ENCODE data around the gene CDK18. TPM values are rescaled to one million over a fixed set of nuclear protein-coding genes. Genes with fewer than 3 reads are reported as not detected.

The CDK18 gene
- total and polyA plus RNA-seq, 10 of the 15 experiments (the other 5 are each of a cell fraction or from before 2014, with no cell fraction given), result 0.13 to 4.4 (median 0.52) TPM; not detected in 2

DNA sequence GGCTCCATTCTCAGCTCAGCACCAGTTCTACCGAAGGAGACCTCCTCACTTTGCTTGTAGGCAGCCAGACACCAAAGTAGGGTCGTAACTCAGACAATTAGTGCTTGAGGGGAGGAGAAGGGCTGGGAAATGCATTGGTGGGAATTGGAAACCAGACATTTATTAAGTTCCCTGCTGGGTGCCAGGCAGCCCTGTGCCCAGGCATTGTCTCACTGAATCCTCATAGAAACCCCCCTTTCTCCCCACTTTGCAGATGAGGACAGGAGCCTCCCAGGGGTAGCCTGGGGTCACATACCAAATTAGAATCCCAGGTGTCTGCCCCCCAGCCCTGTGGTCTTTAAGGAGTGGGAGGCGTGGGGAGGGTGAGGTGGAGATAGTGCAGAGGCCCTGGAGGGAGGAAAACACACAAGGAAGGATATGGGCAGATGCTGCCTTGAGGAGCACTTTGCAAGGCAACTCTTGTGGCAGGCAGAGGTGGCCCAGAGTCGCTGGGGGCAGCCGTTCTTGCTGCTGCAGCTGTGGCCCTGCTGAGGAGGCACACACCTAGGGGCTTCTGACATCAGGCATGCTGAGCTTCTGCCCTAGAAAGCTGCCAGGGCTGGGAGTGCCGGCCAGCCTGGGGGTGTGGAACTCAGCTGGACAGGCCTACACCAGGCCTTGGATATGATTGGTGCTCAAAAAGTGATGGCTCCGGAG, 29.4 kb downstream of the CDK18 start:
- peaks cover 2 to 3% of the 10 kb centered on the region in 2 experiments; a peak in 2 of 4 replicates for H3K27me3 ChIP-seq (replicated peaks in 1 of 2; ENCODE audit: control insufficient read depth in 2 of 2, insufficient read depth in 2 of 2, low read length in 1 of 2)
- TF ChIP-seq SRF (IDR thresholded peaks at IDR 0.05; ENCODE audit: low read depth in 2 of 2, low read length in 2 of 2) (no peak), SMAD5 (IDR thresholded peaks at IDR 0.05; ENCODE audit: low read depth) (no peak), YY1 (IDR thresholded peaks at IDR 0.05; ENCODE audit: low read depth, low read length) (no peak), ZNF622 (IDR thresholded peaks at IDR 0.05) (no peak), TCF7 (IDR thresholded peaks at IDR 0.05; ENCODE audit: borderline replicate concordance) (no peak), ATF7 (IDR thresholded peaks at IDR 0.05; ENCODE audit: low read depth) (no peak), PAX8 (IDR thresholded peaks at IDR 0.05) (no peak), DPF2 (IDR thresholded peaks at IDR 0.05) (no peak), TAF1 (IDR thresholded peaks at IDR 0.05; ENCODE audit: borderline replicate concordance, low read depth, low read length) (no peak), CBFB (IDR thresholded peaks at IDR 0.05; ENCODE audit: low read depth) (no peak), NFYA (IDR thresholded peaks at IDR 0.05; ENCODE audit: borderline replicate concordance, low read depth, low read length) (no peak), NFXL1 (IDR thresholded peaks at IDR 0.05; ENCODE audit: borderline replicate concordance) (no peak)
- TF ChIP-seq, protein P1, sequence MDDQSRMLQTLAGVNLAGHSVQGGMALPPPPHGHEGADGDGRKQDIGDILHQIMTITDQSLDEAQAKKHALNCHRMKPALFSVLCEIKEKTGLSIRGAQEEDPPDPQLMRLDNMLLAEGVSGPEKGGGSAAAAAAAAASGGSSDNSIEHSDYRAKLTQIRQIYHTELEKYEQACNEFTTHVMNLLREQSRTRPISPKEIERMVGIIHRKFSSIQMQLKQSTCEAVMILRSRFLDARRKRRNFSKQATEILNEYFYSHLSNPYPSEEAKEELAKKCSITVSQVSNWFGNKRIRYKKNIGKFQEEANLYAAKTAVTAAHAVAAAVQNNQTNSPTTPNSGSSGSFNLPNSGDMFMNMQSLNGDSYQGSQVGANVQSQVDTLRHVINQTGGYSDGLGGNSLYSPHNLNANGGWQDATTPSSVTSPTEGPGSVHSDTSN (IDR thresholded peaks at IDR 0.05; ENCODE audit: insufficient replicate concordance, low read depth, low read length), result no peak
- TF ChIP-seq, protein P2, sequence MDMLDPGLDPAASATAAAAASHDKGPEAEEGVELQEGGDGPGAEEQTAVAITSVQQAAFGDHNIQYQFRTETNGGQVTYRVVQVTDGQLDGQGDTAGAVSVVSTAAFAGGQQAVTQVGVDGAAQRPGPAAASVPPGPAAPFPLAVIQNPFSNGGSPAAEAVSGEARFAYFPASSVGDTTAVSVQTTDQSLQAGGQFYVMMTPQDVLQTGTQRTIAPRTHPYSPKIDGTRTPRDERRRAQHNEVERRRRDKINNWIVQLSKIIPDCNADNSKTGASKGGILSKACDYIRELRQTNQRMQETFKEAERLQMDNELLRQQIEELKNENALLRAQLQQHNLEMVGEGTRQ (IDR thresholded peaks at IDR 0.05; ENCODE audit: borderline replicate concordance, low read depth, low read length), result no peak
- TF ChIP-seq, protein P3, sequence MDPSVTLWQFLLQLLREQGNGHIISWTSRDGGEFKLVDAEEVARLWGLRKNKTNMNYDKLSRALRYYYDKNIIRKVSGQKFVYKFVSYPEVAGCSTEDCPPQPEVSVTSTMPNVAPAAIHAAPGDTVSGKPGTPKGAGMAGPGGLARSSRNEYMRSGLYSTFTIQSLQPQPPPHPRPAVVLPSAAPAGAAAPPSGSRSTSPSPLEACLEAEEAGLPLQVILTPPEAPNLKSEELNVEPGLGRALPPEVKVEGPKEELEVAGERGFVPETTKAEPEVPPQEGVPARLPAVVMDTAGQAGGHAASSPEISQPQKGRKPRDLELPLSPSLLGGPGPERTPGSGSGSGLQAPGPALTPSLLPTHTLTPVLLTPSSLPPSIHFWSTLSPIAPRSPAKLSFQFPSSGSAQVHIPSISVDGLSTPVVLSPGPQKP (IDR thresholded peaks at IDR 0.05; ENCODE audit: low read depth, low read length), result no peak
- TF ChIP-seq, protein P4, sequence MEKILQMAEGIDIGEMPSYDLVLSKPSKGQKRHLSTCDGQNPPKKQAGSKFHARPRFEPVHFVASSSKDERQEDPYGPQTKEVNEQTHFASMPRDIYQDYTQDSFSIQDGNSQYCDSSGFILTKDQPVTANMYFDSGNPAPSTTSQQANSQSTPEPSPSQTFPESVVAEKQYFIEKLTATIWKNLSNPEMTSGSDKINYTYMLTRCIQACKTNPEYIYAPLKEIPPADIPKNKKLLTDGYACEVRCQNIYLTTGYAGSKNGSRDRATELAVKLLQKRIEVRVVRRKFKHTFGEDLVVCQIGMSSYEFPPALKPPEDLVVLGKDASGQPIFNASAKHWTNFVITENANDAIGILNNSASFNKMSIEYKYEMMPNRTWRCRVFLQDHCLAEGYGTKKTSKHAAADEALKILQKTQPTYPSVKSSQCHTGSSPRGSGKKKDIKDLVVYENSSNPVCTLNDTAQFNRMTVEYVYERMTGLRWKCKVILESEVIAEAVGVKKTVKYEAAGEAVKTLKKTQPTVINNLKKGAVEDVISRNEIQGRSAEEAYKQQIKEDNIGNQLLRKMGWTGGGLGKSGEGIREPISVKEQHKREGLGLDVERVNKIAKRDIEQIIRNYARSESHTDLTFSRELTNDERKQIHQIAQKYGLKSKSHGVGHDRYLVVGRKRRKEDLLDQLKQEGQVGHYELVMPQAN (conservative IDR thresholded peaks at IDR 0.05), result no peak
- TF ChIP-seq, protein P5, sequence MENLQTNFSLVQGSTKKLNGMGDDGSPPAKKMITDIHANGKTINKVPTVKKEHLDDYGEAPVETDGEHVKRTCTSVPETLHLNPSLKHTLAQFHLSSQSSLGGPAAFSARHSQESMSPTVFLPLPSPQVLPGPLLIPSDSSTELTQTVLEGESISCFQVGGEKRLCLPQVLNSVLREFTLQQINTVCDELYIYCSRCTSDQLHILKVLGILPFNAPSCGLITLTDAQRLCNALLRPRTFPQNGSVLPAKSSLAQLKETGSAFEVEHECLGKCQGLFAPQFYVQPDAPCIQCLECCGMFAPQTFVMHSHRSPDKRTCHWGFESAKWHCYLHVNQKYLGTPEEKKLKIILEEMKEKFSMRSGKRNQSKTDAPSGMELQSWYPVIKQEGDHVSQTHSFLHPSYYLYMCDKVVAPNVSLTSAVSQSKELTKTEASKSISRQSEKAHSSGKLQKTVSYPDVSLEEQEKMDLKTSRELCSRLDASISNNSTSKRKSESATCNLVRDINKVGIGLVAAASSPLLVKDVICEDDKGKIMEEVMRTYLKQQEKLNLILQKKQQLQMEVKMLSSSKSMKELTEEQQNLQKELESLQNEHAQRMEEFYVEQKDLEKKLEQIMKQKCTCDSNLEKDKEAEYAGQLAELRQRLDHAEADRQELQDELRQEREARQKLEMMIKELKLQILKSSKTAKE (IDR thresholded peaks at IDR 0.05; ENCODE audit: low read depth, poor library complexity, severe bottlenecking), result no peak

More for the DNA sequence above, 29.4 kb downstream of the CDK18 start:
- H4K20me1 ChIP-seq (ENCODE audit: control insufficient read depth, insufficient read depth), result no peaks in the 10 kb centered on the region
- no peak overlapping the region for H3K27ac ChIP-seq (ENCODE audit: control insufficient read depth, insufficient read depth)
- ChIA-PET CTCF (interaction anchor here (0.7 to 7.7 kb wide), 9 partner anchors 9 to 125 kb away, joined by 3 to 50 read pairs (median 4); partner anchors contain the start of gene ELK4), POLR2A (no interaction called here), SMC1A (ENCODE audit: uncharacterized antibody, unreplicated experiment) (interaction anchor here (1.2 kb wide), 1 partner anchor 121 kb away, joined by 3 read pairs; no protein-coding TSS in a partner anchor), RAD21 (ENCODE audit: unreplicated experiment) (interaction anchor here (1.6 to 1.9 kb wide), 2 partner anchors 124 to 125 kb away, joined by 4 to 5 read pairs; no protein-coding TSS in a partner anchor)
- H3K4me3 ChIP-seq, result no peak overlapping the region
- no peaks in the 10 kb centered on the region for H3K4me1 ChIP-seq (ENCODE audit: control insufficient read depth, insufficient read depth, low read length)
- WGBS (ENCODE audit: insufficient coverage, insufficient replicate concordance, low lambda C conversion rate, missing lambda C conversion rate), result 26% methylated on average over 7 of the region's 7 CpGs
- no peaks in the 10 kb centered on the region for H3K79me2 ChIP-seq (ENCODE audit: control insufficient read depth, insufficient read depth, low read length)
- no TSS peak for BruUV-seq (replicated peaks)
- no peaks in the 10 kb centered on the region for H3K9me3 ChIP-seq (replicated peaks; ENCODE audit: control insufficient read depth, insufficient read depth, low read length)
- H3K9ac ChIP-seq (ENCODE audit: control insufficient read depth, insufficient read depth, low read length), result no peak overlapping the region
- intact Hi-C loops (cut with micrococcal nuclease; ENCODE audit: unreplicated experiment) (no loop called here), in situ Hi-C loops (cut with MboI) (no loop called here)
- no peak overlapping the region for H2AFZ ChIP-seq (ENCODE audit: control insufficient read depth, low read depth, low read length)
- FAIRE-seq (no peak), DNase-seq (ENCODE audit: low read depth, low spot score) (no peak), ATAC-seq (no peak)
- no peaks in the 10 kb centered on the region for H3K36me3 ChIP-seq (ENCODE audit: control insufficient read depth in 2 of 2, insufficient read depth in 2 of 2, low read length in 1 of 2)
- H3K4me2 ChIP-seq (ENCODE audit: control insufficient read depth, insufficient read depth), result no peak overlapping the region

Data from GM12878 (cell line).